ENCODE data around the gene P2RY11. TPM values are rescaled to one million over a fixed set of nuclear protein-coding genes. Genes with fewer than 3 reads are reported as not detected.

The P2RY11 gene
- total RNA-seq = 41.8 and 46.5 TPM in 2 replicates

GRCh38 chr19:10111405-10111811, at the start of gene P2RY11:
Gene P2RY11 (plus strand): TSS chr19:10111693. CDS start chr19:10111722, 29 bp downstream.
- Mint-ChIP-seq H3K27ac (peak within 1 kb of the TSS; percentile 80), H3K36me3 (ENCODE audit: low read depth) (peaks cover 84% of the 10 kb centered on the region), H3K27me3 (ENCODE audit: low read depth) (no peaks in the 10 kb centered on the region), H3K4me3 (ENCODE audit: low read depth) (peak within 1 kb of the TSS; percentile 45), H3K4me1 (ENCODE audit: low read depth) (peaks cover 36% of the 10 kb centered on the region), H3K9me3 (no peaks in the 10 kb centered on the region)
- no peak for DNase-seq (ENCODE audit: low spot score)
- intact Hi-C loops (cut with micrococcal nuclease) = loop anchor here (5.0 kb wide), 1 partner anchor 179 kb away; no protein-coding TSS in a partner anchor

GRCh38 chr19:10061717-10062310, 49.7 kb upstream of the P2RY11 start:
- no peaks in the 10 kb centered on the region for H3K9me3 Mint-ChIP-seq
- no peaks in the 10 kb centered on the region for H3K36me3 Mint-ChIP-seq (ENCODE audit: low read depth)
- intact Hi-C loops (cut with micrococcal nuclease) = no loop called here
- H3K4me3 Mint-ChIP-seq (ENCODE audit: low read depth) = no peak overlapping the region
- H3K27ac Mint-ChIP-seq = no peak overlapping the region
- H3K4me1 Mint-ChIP-seq (ENCODE audit: low read depth) = no peaks in the 10 kb centered on the region
- DNase-seq (ENCODE audit: low spot score) = no peak
- H3K27me3 Mint-ChIP-seq (ENCODE audit: low read depth) = peaks cover 3% of the 10 kb centered on the region

GRCh38 chr19:10068205-10068604, 43.3 kb upstream of the P2RY11 start:
- intact Hi-C loops (cut with micrococcal nuclease) = no loop called here
- no peaks in the 10 kb centered on the region for H3K36me3 Mint-ChIP-seq (ENCODE audit: low read depth)
- H3K27ac Mint-ChIP-seq = no peak overlapping the region
- H3K9me3 Mint-ChIP-seq = peaks cover 4% of the 10 kb centered on the region
- peaks cover 2% of the 10 kb centered on the region for H3K27me3 Mint-ChIP-seq (ENCODE audit: low read depth)
- DNase-seq (ENCODE audit: low spot score) = no peak
- no peak overlapping the region for H3K4me3 Mint-ChIP-seq (ENCODE audit: low read depth)
- H3K4me1 Mint-ChIP-seq (ENCODE audit: low read depth) = peaks cover 6% of the 10 kb centered on the region

- peaks cover 1% of the 10 kb centered on the region for H3K27me3 Mint-ChIP-seq (ENCODE audit: low read depth)
- H3K9me3 Mint-ChIP-seq = peaks cover 5% of the 10 kb centered on the region
- no peaks in the 10 kb centered on the region for H3K36me3 Mint-ChIP-seq (ENCODE audit: low read depth)
- H3K27ac Mint-ChIP-seq = no peak overlapping the region
- H3K4me1 Mint-ChIP-seq (ENCODE audit: low read depth) = peaks cover 6% of the 10 kb centered on the region
- no peak overlapping the region for H3K4me3 Mint-ChIP-seq (ENCODE audit: low read depth)
- intact Hi-C loops (cut with micrococcal nuclease) = no loop called here
- DNase-seq (ENCODE audit: low spot score) = no peak
These were observed 42.4 kb upstream of the P2RY11 start for GRCh38 chr19:10069046-10069445.

- H3K27me3 Mint-ChIP-seq (ENCODE audit: low read depth) = peaks cover 1% of the 10 kb centered on the region
- no peaks in the 10 kb centered on the region for H3K36me3 Mint-ChIP-seq (ENCODE audit: low read depth)
- peaks cover 6% of the 10 kb centered on the region for H3K4me1 Mint-ChIP-seq (ENCODE audit: low read depth)
- intact Hi-C loops (cut with micrococcal nuclease) = no loop called here
- H3K9me3 Mint-ChIP-seq = peaks cover 5% of the 10 kb centered on the region
- no peak overlapping the region for H3K27ac Mint-ChIP-seq
- no peak for DNase-seq (ENCODE audit: low spot score)
- H3K4me3 Mint-ChIP-seq (ENCODE audit: low read depth) = no peak overlapping the region
These were observed 40.6 kb upstream of the P2RY11 start for GRCh38 chr19:10070730-10071446.

GRCh38 chr19:10074153-10074552, 37.3 kb upstream of the P2RY11 start:
- Mint-ChIP-seq H3K9me3 (peaks cover 5% of the 10 kb centered on the region), H3K36me3 (ENCODE audit: low read depth) (no peaks in the 10 kb centered on the region), H3K27me3 (ENCODE audit: low read depth) (peaks cover 7% of the 10 kb centered on the region), H3K4me3 (ENCODE audit: low read depth) (no peak overlapping the region), H3K4me1 (ENCODE audit: low read depth) (no peaks in the 10 kb centered on the region), H3K27ac (no peak overlapping the region)
- intact Hi-C loops (cut with micrococcal nuclease) = loop anchor here (2.0 kb wide), 1 partner anchor 39 kb away; no protein-coding TSS in a partner anchor
- DNase-seq (ENCODE audit: low spot score) = no peak

GRCh38 chr19:10076535-10076934, 35.0 kb upstream of the P2RY11 start:
- Mint-ChIP-seq H3K4me1 (ENCODE audit: low read depth) (no peaks in the 10 kb centered on the region), H3K27ac (no peak overlapping the region), H3K27me3 (ENCODE audit: low read depth) (peaks cover 7% of the 10 kb centered on the region), H3K4me3 (ENCODE audit: low read depth) (no peak overlapping the region), H3K9me3 (peaks cover 5% of the 10 kb centered on the region), H3K36me3 (ENCODE audit: low read depth) (no peaks in the 10 kb centered on the region)
- intact Hi-C loops (cut with micrococcal nuclease) = no loop called here
- DNase-seq (ENCODE audit: low spot score) = no peak

GRCh38 chr19:10078329-10078728, 33.2 kb upstream of the P2RY11 start:
- peaks cover under 1% of the 10 kb centered on the region for H3K9me3 Mint-ChIP-seq
- no peak overlapping the region for H3K27ac Mint-ChIP-seq
- H3K36me3 Mint-ChIP-seq (ENCODE audit: low read depth) = no peaks in the 10 kb centered on the region
- H3K4me3 Mint-ChIP-seq (ENCODE audit: low read depth) = no peak overlapping the region
- H3K4me1 Mint-ChIP-seq (ENCODE audit: low read depth) = no peaks in the 10 kb centered on the region
- DNase-seq (ENCODE audit: low spot score) = no peak
- H3K27me3 Mint-ChIP-seq (ENCODE audit: low read depth) = peaks cover 7% of the 10 kb centered on the region
- intact Hi-C loops (cut with micrococcal nuclease) = no loop called here

GRCh38 chr19:10079031-10079453, 32.5 kb upstream of the P2RY11 start:
- no peak for DNase-seq (ENCODE audit: low spot score)
- H3K27ac Mint-ChIP-seq = no peak overlapping the region
- intact Hi-C loops (cut with micrococcal nuclease) = no loop called here
- no peaks in the 10 kb centered on the region for H3K4me1 Mint-ChIP-seq (ENCODE audit: low read depth)
- H3K4me3 Mint-ChIP-seq (ENCODE audit: low read depth) = no peak overlapping the region
- no peaks in the 10 kb centered on the region for H3K9me3 Mint-ChIP-seq
- H3K27me3 Mint-ChIP-seq (ENCODE audit: low read depth) = peaks cover 7% of the 10 kb centered on the region
- no peaks in the 10 kb centered on the region for H3K36me3 Mint-ChIP-seq (ENCODE audit: low read depth)

- H3K4me1 Mint-ChIP-seq (ENCODE audit: low read depth) = peaks cover 10% of the 10 kb centered on the region
- H3K27ac Mint-ChIP-seq = no peak overlapping the region
- no peaks in the 10 kb centered on the region for H3K9me3 Mint-ChIP-seq
- H3K36me3 Mint-ChIP-seq (ENCODE audit: low read depth) = peaks cover 11% of the 10 kb centered on the region
- H3K4me3 Mint-ChIP-seq (ENCODE audit: low read depth) = no peak overlapping the region
- intact Hi-C loops (cut with micrococcal nuclease) = no loop called here
- no peaks in the 10 kb centered on the region for H3K27me3 Mint-ChIP-seq (ENCODE audit: low read depth)
- DNase-seq (ENCODE audit: low spot score) = no peak
These were observed 27.6 kb upstream of the P2RY11 start for GRCh38 chr19:10083911-10084310.

- no peak overlapping the region for H3K27ac Mint-ChIP-seq
- no peak for DNase-seq (ENCODE audit: low spot score)
These were observed 26.7 kb upstream of the P2RY11 start for GRCh38 chr19:10084803-10085202.

GRCh38 chr19:10085641-10086590, 25.6 kb upstream of the P2RY11 start, which contains the start of gene SHFL:
Gene SHFL (plus strand): TSS chr19:10086317. CDS start chr19:10086428, 111 bp downstream.
- Mint-ChIP-seq H3K36me3 (ENCODE audit: low read depth) (peaks cover 26% of the 10 kb centered on the region), H3K27ac (peak within 1 kb of the TSS; percentile 58), H3K9me3 (no peaks in the 10 kb centered on the region), H3K27me3 (ENCODE audit: low read depth) (no peaks in the 10 kb centered on the region), H3K4me3 (ENCODE audit: low read depth) (peak within 1 kb of the TSS; percentile 81), H3K4me1 (ENCODE audit: low read depth) (peaks cover 11% of the 10 kb centered on the region)
- intact Hi-C loops (cut with micrococcal nuclease) = no loop called here
- peak; percentile 85 for DNase-seq (ENCODE audit: low spot score)

More at GRCh38 chr19:10084803-10085202, 26.7 kb upstream of the P2RY11 start:
- Mint-ChIP-seq H3K36me3 (ENCODE audit: low read depth) (peaks cover 20% of the 10 kb centered on the region), H3K27me3 (ENCODE audit: low read depth) (no peaks in the 10 kb centered on the region), H3K9me3 (no peaks in the 10 kb centered on the region), H3K4me3 (ENCODE audit: low read depth) (peak overlapping the region; percentile 81), H3K4me1 (ENCODE audit: low read depth) (peaks cover 10% of the 10 kb centered on the region)
- intact Hi-C loops (cut with micrococcal nuclease) = no loop called here

Data from activated T-helper 2 cell treated with anti-CD3 and anti-CD28 coated beads, Interferon-gamma antibody, Interleukin-2, Interleukin-4, amounts not matched to agents 10 μg/mL and 5 μg/mL and 100 μg/mL, durations not matched to agents 14 hours and 24 hours and 36 hours (primary cell).